HepG2 (cell line): ENCODE measurements around the gene OR2V2. TPM values are rescaled to one million over a fixed set of nuclear protein-coding genes. Genes with fewer than 3 reads are reported as not detected.

Experiments used
- ATAC-seq: fragments of 200-7000 bp; cut with Tn5 transposase; 3 replicates; pipeline ENCODE4 v1.9.1; 2020; ENCODE audit warnings: mild to moderate bottlenecking, moderate library complexity
- BruUV-seq: library from RNA; stranded (reverse); fragments of 400-500 nt; replicated peaks from 2 replicates; lab custom pipeline; 2021; lab: Mats Ljungman, UMichigan
- CTCF ChIA-PET: fragments of 300-600 bp; formaldehyde crosslinking; extraction: SDS; loops from one replicate; lab custom pipeline; 2021; ENCODE audit warnings: low total read pairs, inconsistent platforms, low intra/inter-chr PET ratio; lab: Yijun Ruan, JAX
- POLR2A ChIA-PET: fragments of 350-600 bp; sonication (Branson Sonifier 250); formaldehyde crosslinking; loops from one replicate; lab custom pipeline; 2020; ENCODE audit warnings: antibody characterized with exemption, inconsistent platforms; lab: Yijun Ruan, JAX
- DNase-seq: peaks from one replicate; pipeline ENCODE4 v3.0.0-alpha.2; 2015; ENCODE audit warnings: low spot score
- FAIRE-seq: peaks from 3 replicates; lab custom pipeline; 2011; peaks lifted over from hg19 to GRCh38; lab: Jason Lieb, UNC
- H2AFZ ChIP-seq: one replicate; pipeline ENCODE4 v1.6.1; 2011; ENCODE audit warnings: low read length, inconsistent platforms
- H3K27ac ChIP-seq: fragments of 300-600 bp; 3 replicates; pipeline ENCODE4 v1.8.0; 2011; ENCODE audit warnings: mixed run types, mild to moderate bottlenecking, mixed read lengths, low read length, inconsistent platforms; ENCODE audit not compliant: insufficient read depth; ENCODE audit errors: extremely low read length
- H3K27me3 ChIP-seq, 2 experiments: fragments of 200-600 bp in 1 of 2; 2 replicates in 1 of 2; 3 replicates in 1 of 2; pipeline versions ENCODE4 v1.6.0 to v1.8.0; 2011; ENCODE audit warnings: low read length in 2 of 2, mild to moderate bottlenecking in 2 of 2, moderate library complexity in 2 of 2, inconsistent platforms in 1 of 2; ENCODE audit not compliant: insufficient read depth in 2 of 2, control insufficient read depth in 1 of 2
- H3K36me3 ChIP-seq, 2 experiments: fragments of 200-600 bp in 1 of 2; replicated peaks in 1 of 2; 2 replicates in 1 of 2; 3 replicates in 1 of 2; pipeline versions ENCODE4 v1.5.1 to v1.8.0; 2011; ENCODE audit warnings: low read length in 2 of 2, inconsistent platforms in 1 of 2; ENCODE audit not compliant: insufficient read depth in 2 of 2, control insufficient read depth in 1 of 2
- H3K4me1 ChIP-seq: 2 replicates; pipeline ENCODE4 v1.5.1; 2012; ENCODE audit warnings: low read length, inconsistent platforms; ENCODE audit not compliant: insufficient read depth
- H3K4me2 ChIP-seq: 2 replicates; pipeline ENCODE4 v1.6.0; 2011; ENCODE audit warnings: low read depth, low read length, inconsistent platforms
- H3K4me3 ChIP-seq, 3 experiments: fragments of 200-600 bp in 1 of 3; sonication (generic), shearing (Covaris generic) in 1 of 3; replicated peaks in 1 of 3; 2 replicates each; pipeline ENCODE4 v1.5.1; 2011 to 2016; ENCODE audit warnings: low read length in 3 of 3, inconsistent platforms in 2 of 3, low read depth in 2 of 3, mild to moderate bottlenecking in 2 of 3, control low read depth in 1 of 3, mixed read lengths in 1 of 3; ENCODE audit not compliant: insufficient read depth in 1 of 3
- H3K79me2 ChIP-seq: one replicate; pipeline ENCODE4 v1.6.1; 2011; ENCODE audit warnings: low read length, inconsistent platforms; ENCODE audit not compliant: insufficient read depth
- H3K9ac ChIP-seq: 2 replicates; pipeline ENCODE4 v1.6.0; 2011; ENCODE audit warnings: mild to moderate bottlenecking, low read depth, low read length, inconsistent platforms; ENCODE audit not compliant: insufficient read depth
- H3K9me3 ChIP-seq: 2 replicates; pipeline ENCODE4 v1.5.1; 2012; ENCODE audit warnings: mild to moderate bottlenecking, low read length
- H4K20me1 ChIP-seq: 2 replicates; pipeline ENCODE4 v1.6.0; 2011; ENCODE audit warnings: inconsistent platforms, mild to moderate bottlenecking, low read length, moderate library complexity; ENCODE audit not compliant: insufficient read depth
- CC2D1A ChIP-seq: sonication (generic); formaldehyde crosslinking; IDR thresholded peaks from 2 replicates; pipeline ENCODE4 v1.8.1; 2023; ENCODE audit warnings: mild to moderate bottlenecking, missing genetic modification reagents
- HOXA5 ChIP-seq: sonication (generic); formaldehyde crosslinking; IDR thresholded peaks from 2 replicates; pipeline ENCODE4 v1.4.0; 2020; ENCODE audit warnings: missing genetic modification reagents
- JUN ChIP-seq: sonication (generic); formaldehyde crosslinking; IDR thresholded peaks from 2 replicates; pipeline ENCODE4 v1.4.0; 2020; ENCODE audit warnings: mild to moderate bottlenecking, missing genetic modification reagents
- MED13 ChIP-seq: sonication (generic); formaldehyde crosslinking; IDR thresholded peaks from 2 replicates; pipeline ENCODE4 v1.5.0; 2020; ENCODE audit warnings: missing genetic modification reagents
- RBM22 ChIP-seq: fragments of 200-400 bp; formaldehyde crosslinking; optimal IDR thresholded peaks from 2 replicates; pipeline ENCODE3; 2017; ENCODE audit warnings: mild to moderate bottlenecking, low read length, moderate library complexity
- SOX6 ChIP-seq, 2 experiments: fragments of 450-650 bp in 1 of 2; sonication (generic) in 1 of 2; formaldehyde crosslinking in 1 of 2; IDR thresholded peaks; 2 replicates each; pipeline versions ENCODE4 v1.4.0 to v1.6.1; 2017 to 2020; ENCODE audit warnings: antibody characterized with exemption in 1 of 2, mild to moderate bottlenecking in 1 of 2, missing genetic modification reagents in 1 of 2
- ZBTB39 ChIP-seq: sonication (generic); formaldehyde crosslinking; IDR thresholded peaks from 2 replicates; pipeline ENCODE4 v1.5.0; 2020; ENCODE audit warnings: missing genetic modification reagents
- ZNF430 ChIP-seq: sonication (generic); formaldehyde crosslinking; IDR thresholded peaks from 2 replicates; pipeline ENCODE4 v1.9.0; 2021; ENCODE audit warnings: mild to moderate bottlenecking, missing genetic modification reagents
- ZNF44 ChIP-seq: sonication (generic); formaldehyde crosslinking; IDR thresholded peaks from 2 replicates; pipeline ENCODE4 v1.5.1; 2020; ENCODE audit warnings: mild to moderate bottlenecking, missing genetic modification reagents
- ZNF446 ChIP-seq: sonication (generic); formaldehyde crosslinking; IDR thresholded peaks from 2 replicates; pipeline ENCODE4 v1.5.0; 2020; ENCODE audit warnings: mild to moderate bottlenecking, missing genetic modification reagents
- ZNF580 ChIP-seq: IDR thresholded peaks from 2 replicates; pipeline ENCODE4 v1.6.1; 2016; ENCODE audit warnings: low read depth, borderline replicate concordance
- WGBS: methylation state at CpG from one replicate; pipeline ENCODE4 v1.1.6; 2017; ENCODE audit warnings: low lambda C conversion rate; 5-methylcytosine and 5-hydroxymethylcytosine counted together
- in situ Hi-C: cut with HindIII; loops from 2 replicates; pipeline ENCODE4 v1.10.0; 2017; ENCODE audit warnings: low pct_unique_long_range_greater_than_20kb; ENCODE audit not compliant: extremely low pct_ligation_motif_present
- intact Hi-C: fragments of 100-400 bp; cut with micrococcal nuclease; formaldehyde crosslinking; loops from one replicate; pipeline ENCODE4 v1.10.0; 2022; ENCODE audit not compliant: unreplicated experiment
- polyA plus RNA-seq, 8 experiments: library from polyadenylated mRNA; depleted of rRNA in 3 of 8; stranded (reverse) in 7 of 8; unstranded in 1 of 8; fragments of >200 nt; fragmentation: Illumina TruSeq in 4 of 8; extraction: Trizol in 4 of 8; gene quantifications; 2 replicates each; pipeline versions ENCODE4 v1.2.1 to v1.2.3, GENCODE V29; 2011 to 2016; ENCODE audit warnings: low read depth in 4 of 8, missing spikeins in 1 of 8, mixed read lengths in 1 of 8; ENCODE audit not compliant: insufficient read depth in 1 of 8
- total RNA-seq, 5 experiments: library from RNA; depleted of rRNA; stranded (reverse); fragments of >200 nt; fragmentation: Illumina TruSeq; extraction: Trizol; gene quantifications; 2 replicates each; pipeline ENCODE4 v1.2.3, GENCODE V29; 2016; ENCODE audit warnings: low read depth in 1 of 5
- TF ChIP-seq, protein P1 (sequence below): sonication (generic); formaldehyde crosslinking; IDR thresholded peaks from 2 replicates; pipeline ENCODE4 v1.8.1; 2023; ENCODE audit warnings: missing genetic modification reagents, inconsistent platforms, borderline replicate concordance
- TF ChIP-seq, protein P2 (sequence below): sonication (generic); formaldehyde crosslinking; IDR thresholded peaks from 2 replicates; pipeline ENCODE4 v1.8.0; 2022; ENCODE audit warnings: mild to moderate bottlenecking, missing genetic modification reagents

The OR2V2 gene
- total and polyA plus RNA-seq, 2 of the 13 experiments (the other 11 are each of a cell fraction or from before 2014, with no cell fraction given) = not detected

DNA sequence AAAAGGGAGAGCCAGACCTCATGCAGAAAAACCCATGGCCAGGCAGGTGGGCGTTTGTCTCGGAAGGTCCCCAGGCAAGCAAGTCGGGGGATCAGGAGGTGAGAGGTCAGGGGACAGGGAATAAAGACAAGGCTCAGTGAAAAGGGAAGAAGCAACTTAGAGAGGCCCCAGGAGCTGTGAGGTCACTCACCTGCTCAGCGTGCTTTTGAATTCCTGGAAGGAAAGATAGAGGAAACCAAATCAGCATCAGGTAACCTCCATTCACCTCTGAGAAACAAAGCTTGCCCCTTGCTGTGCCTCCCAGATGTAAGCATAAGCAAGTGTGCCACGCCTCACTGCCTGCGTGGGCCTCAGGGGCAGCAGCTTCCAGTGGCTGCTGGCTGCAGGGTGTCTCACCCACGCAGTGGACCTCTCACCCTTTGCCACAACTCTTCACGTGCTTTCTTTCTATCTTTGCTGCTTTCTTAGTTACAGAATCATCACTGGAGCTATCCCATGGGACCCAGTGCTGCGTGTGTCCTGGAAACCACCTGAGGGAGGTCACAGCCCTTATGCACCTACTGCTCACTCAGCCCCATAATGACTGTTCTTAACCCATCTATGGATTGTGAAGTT is 51.6 kb downstream of the OR2V2 start:
- TF ChIP-seq ZNF430 (CRISPR knock-in tag) (no peak), HOXA5 (no peak), ZNF44 (CRISPR knock-in tag) (no peak), MED13 (no peak), ZBTB39 (CRISPR knock-in tag) (no peak), JUN (CRISPR knock-in tag) (no peak), ZNF446 (no peak), ZNF580 (no peak), CC2D1A (CRISPR knock-in tag) (no peak), RBM22 (no peak), SOX6 (IDR thresholded peaks at IDR 0.05) (no peak), SOX6 (CRISPR knock-in tag; IDR thresholded peaks at IDR 0.05) (no peak)
- TF ChIP-seq, protein P1, sequence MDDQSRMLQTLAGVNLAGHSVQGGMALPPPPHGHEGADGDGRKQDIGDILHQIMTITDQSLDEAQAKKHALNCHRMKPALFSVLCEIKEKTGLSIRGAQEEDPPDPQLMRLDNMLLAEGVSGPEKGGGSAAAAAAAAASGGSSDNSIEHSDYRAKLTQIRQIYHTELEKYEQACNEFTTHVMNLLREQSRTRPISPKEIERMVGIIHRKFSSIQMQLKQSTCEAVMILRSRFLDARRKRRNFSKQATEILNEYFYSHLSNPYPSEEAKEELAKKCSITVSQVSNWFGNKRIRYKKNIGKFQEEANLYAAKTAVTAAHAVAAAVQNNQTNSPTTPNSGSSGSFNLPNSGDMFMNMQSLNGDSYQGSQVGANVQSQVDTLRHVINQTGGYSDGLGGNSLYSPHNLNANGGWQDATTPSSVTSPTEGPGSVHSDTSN (CRISPR knock-in tag) = no peak
- TF ChIP-seq, protein P2, sequence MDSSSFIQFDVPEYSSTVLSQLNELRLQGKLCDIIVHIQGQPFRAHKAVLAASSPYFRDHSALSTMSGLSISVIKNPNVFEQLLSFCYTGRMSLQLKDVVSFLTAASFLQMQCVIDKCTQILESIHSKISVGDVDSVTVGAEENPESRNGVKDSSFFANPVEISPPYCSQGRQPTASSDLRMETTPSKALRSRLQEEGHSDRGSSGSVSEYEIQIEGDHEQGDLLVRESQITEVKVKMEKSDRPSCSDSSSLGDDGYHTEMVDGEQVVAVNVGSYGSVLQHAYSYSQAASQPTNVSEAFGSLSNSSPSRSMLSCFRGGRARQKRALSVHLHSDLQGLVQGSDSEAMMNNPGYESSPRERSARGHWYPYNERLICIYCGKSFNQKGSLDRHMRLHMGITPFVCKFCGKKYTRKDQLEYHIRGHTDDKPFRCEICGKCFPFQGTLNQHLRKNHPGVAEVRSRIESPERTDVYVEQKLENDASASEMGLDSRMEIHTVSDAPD = no peak
- 2% methylated on average over 9 of the region's 9 CpGs for WGBS
- H4K20me1 ChIP-seq = no peaks in the 10 kb centered on the region
- no peaks in the 10 kb centered on the region for H3K9me3 ChIP-seq
- DNase-seq (no peak), ATAC-seq (no peak), FAIRE-seq (no peak)
- no peak overlapping the region for H3K27ac ChIP-seq
- peaks cover 34% of the 10 kb centered on the region for H3K4me1 ChIP-seq
- no peak overlapping the region for H3K4me3 ChIP-seq
- no peak overlapping the region for H3K4me2 ChIP-seq
- intact Hi-C loops (no loop called here), in situ Hi-C loops (no loop called here)
- H3K79me2 ChIP-seq = no peaks in the 10 kb centered on the region
- peaks cover 6 to 66% of the 10 kb centered on the region in 2 experiments for H3K27me3 ChIP-seq
- CTCF ChIA-PET = no interaction called here
- BruUV-seq = no TSS peak
- POLR2A ChIA-PET = interaction anchor here (0.8 to 1.4 kb wide), 2 partner anchors 7 to 23 kb away, joined by 4 to 6 read pairs; no protein-coding TSS in a partner anchor
- no peaks in the 10 kb centered on the region for H3K36me3 ChIP-seq
- no peak overlapping the region for H2AFZ ChIP-seq
- H3K9ac ChIP-seq = no peak overlapping the region
